ENCODE measurements around the gene NTM. TPM values are rescaled to one million over a fixed set of nuclear protein-coding genes. Genes with fewer than 3 reads are reported as not detected.

Gene NTM
- total and polyA plus RNA-seq, 9 donors: 8.5 to 37.1 (median 22.6) TPM

GRCh38 chr11:131430473-131431208 is 60.2 kb downstream of the NTM start:
- 0% methylated on average over 1 of the region's 11 CpGs for WGBS (ENCODE audit: insufficient coverage)
- H3K4me3 ChIP-seq (ENCODE audit: low read length): no peak overlapping the region
- no peaks in the 10 kb centered on the region for H3K36me3 ChIP-seq (ENCODE audit: control insufficient read depth, insufficient read depth, low read length)
- no peaks in the 10 kb centered on the region for H3K9me3 ChIP-seq (replicated peaks; ENCODE audit: control insufficient read depth, low read depth, low read length)
- H3K27me3 ChIP-seq (ENCODE audit: control insufficient read depth, insufficient read depth, low read length): no peaks in the 10 kb centered on the region
- DNase-seq: peak; percentile 15
- no peak overlapping the region for H3K27ac ChIP-seq (ENCODE audit: low read length)
- H3K4me1 ChIP-seq (ENCODE audit: control insufficient read depth, insufficient read depth, low read length): no peaks in the 10 kb centered on the region

DNA sequence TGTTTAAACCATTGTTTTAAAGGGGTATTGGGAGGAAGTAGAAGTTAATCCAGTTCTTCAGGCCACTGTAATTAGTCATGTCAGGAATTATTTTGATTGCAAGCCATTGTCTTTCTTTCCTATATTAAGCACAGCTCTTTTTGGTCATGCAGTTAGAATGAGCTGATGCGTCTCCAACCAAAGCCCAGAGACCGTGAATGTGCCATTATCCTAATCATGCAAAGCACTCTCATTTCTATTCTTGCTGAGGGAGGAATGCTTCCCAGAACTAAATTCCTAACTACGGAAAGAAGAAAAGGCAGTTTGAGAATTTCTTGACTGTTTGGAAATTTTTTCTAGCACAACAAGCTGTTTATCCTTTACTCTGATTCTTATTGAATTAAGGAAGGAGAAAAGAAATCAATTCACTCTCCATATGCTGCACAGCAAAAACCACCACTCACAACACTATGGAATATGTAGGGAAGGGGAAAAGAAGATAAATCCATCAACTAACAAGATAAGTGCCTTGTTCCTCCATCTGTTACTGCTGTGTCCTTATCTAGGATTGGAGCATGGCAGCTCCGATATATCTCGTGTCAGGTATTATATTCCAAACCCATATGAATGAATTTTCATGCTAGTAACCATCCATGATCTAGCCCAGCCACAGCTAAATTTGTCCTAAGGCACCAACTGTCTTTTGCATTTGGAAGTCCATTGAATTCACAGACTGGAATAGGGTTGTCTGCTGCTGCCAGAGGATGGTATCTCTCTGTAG is 70.8 kb downstream of the NTM start:
- Histone ChIP-seq H3K27ac (ENCODE audit: low read length) (no peak overlapping the region), H3K27me3 (ENCODE audit: control insufficient read depth, insufficient read depth, low read length) (no peaks in the 10 kb centered on the region), H3K4me1 (ENCODE audit: control insufficient read depth, insufficient read depth, low read length) (no peaks in the 10 kb centered on the region), H3K9me3 (replicated peaks; ENCODE audit: control insufficient read depth, low read depth, low read length) (peaks cover 7% of the 10 kb centered on the region), H3K36me3 (ENCODE audit: control insufficient read depth, insufficient read depth, low read length) (no peaks in the 10 kb centered on the region), H3K4me3 (ENCODE audit: low read length) (no peak overlapping the region)
- 88% methylated on average over 2 of the region's 5 CpGs for WGBS (ENCODE audit: insufficient coverage)
- no peak for DNase-seq

- peak; percentile 82 for DNase-seq
- Histone ChIP-seq H3K4me1 (ENCODE audit: control insufficient read depth, insufficient read depth, low read length) (no peaks in the 10 kb centered on the region), H3K27me3 (ENCODE audit: control insufficient read depth, insufficient read depth, low read length) (no peaks in the 10 kb centered on the region), H3K36me3 (ENCODE audit: control insufficient read depth, insufficient read depth, low read length) (no peaks in the 10 kb centered on the region), H3K27ac (ENCODE audit: low read length) (no peak overlapping the region), H3K9me3 (replicated peaks; ENCODE audit: control insufficient read depth, low read depth, low read length) (no peaks in the 10 kb centered on the region), H3K4me3 (ENCODE audit: low read length) (no peak overlapping the region)
- no CpG with 5 or more reads among the region's 5 CpGs for WGBS (ENCODE audit: insufficient coverage)
Measured at GRCh38 chr11:131446590-131447275, 76.3 kb downstream of the NTM start.

- no peaks in the 10 kb centered on the region for H3K27me3 ChIP-seq (ENCODE audit: control insufficient read depth, insufficient read depth, low read length)
- no peaks in the 10 kb centered on the region for H3K36me3 ChIP-seq (ENCODE audit: control insufficient read depth, insufficient read depth, low read length)
- no peak overlapping the region for H3K4me3 ChIP-seq (ENCODE audit: low read length)
- no peak for DNase-seq
- 89% methylated on average over 3 of the region's 10 CpGs for WGBS (ENCODE audit: insufficient coverage)
- H3K27ac ChIP-seq (ENCODE audit: low read length): no peak overlapping the region
- no peaks in the 10 kb centered on the region for H3K9me3 ChIP-seq (replicated peaks; ENCODE audit: control insufficient read depth, low read depth, low read length)
- H3K4me1 ChIP-seq (ENCODE audit: control insufficient read depth, insufficient read depth, low read length): no peaks in the 10 kb centered on the region
Measured at GRCh38 chr11:131447277-131447815, 76.9 kb downstream of the NTM start.

DNA sequence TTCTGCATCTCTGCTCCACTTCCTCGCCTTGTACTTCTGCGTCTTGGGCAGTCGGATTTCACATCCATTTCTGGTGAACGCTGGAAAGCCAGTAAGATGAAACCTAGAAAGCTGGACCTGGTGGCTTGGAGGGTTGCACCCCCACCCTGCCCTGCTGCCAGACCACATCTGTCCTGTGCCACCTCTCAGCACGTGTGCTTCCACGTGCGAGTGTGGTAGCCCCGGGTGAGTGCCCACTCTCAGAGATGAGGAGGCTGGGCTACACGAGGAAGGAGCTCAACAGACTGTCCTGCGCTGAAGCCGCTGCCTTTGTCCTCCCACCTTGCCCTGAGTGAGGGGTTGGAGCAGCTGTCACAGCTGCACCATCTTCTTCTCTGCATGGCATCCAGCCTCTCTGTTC is 77.5 kb downstream of the NTM start:
- no peaks in the 10 kb centered on the region for H3K27me3 ChIP-seq (ENCODE audit: control insufficient read depth, insufficient read depth, low read length)

GRCh38 chr11:131449036-131450019 is 78.9 kb downstream of the NTM start:
- Histone ChIP-seq H3K27me3 (ENCODE audit: control insufficient read depth, insufficient read depth, low read length) (peaks cover 2% of the 10 kb centered on the region), H3K9me3 (replicated peaks; ENCODE audit: control insufficient read depth, low read depth, low read length) (no peaks in the 10 kb centered on the region), H3K36me3 (ENCODE audit: control insufficient read depth, insufficient read depth, low read length) (no peaks in the 10 kb centered on the region), H3K4me1 (ENCODE audit: control insufficient read depth, insufficient read depth, low read length) (no peaks in the 10 kb centered on the region), H3K4me3 (ENCODE audit: low read length) (no peak overlapping the region), H3K27ac (ENCODE audit: low read length) (no peak overlapping the region)
- no peak for DNase-seq
- 76% methylated on average over 11 of the region's 17 CpGs for WGBS (ENCODE audit: insufficient coverage)

More for the DNA sequence above, 77.5 kb downstream of the NTM start:
- H3K36me3 ChIP-seq (ENCODE audit: control insufficient read depth, insufficient read depth, low read length): no peaks in the 10 kb centered on the region
- H3K4me3 ChIP-seq (ENCODE audit: low read length): no peak overlapping the region
- no peak for DNase-seq
- H3K27ac ChIP-seq (ENCODE audit: low read length): no peak overlapping the region
- no peaks in the 10 kb centered on the region for H3K9me3 ChIP-seq (replicated peaks; ENCODE audit: control insufficient read depth, low read depth, low read length)
- H3K4me1 ChIP-seq (ENCODE audit: control insufficient read depth, insufficient read depth, low read length): no peaks in the 10 kb centered on the region
- 75% methylated on average over 5 of the region's 11 CpGs for WGBS (ENCODE audit: insufficient coverage)

GRCh38 chr11:131454490-131454889 is 84.1 kb downstream of the NTM start:
- Histone ChIP-seq H3K36me3 (ENCODE audit: control insufficient read depth, insufficient read depth, low read length) (no peaks in the 10 kb centered on the region), H3K4me3 (ENCODE audit: low read length) (no peak overlapping the region), H3K27ac (ENCODE audit: low read length) (no peak overlapping the region), H3K9me3 (replicated peaks; ENCODE audit: control insufficient read depth, low read depth, low read length) (no peaks in the 10 kb centered on the region), H3K4me1 (ENCODE audit: control insufficient read depth, insufficient read depth, low read length) (no peaks in the 10 kb centered on the region), H3K27me3 (ENCODE audit: control insufficient read depth, insufficient read depth, low read length) (peaks cover 4% of the 10 kb centered on the region)
- no peak for DNase-seq
- WGBS (ENCODE audit: insufficient coverage): no CpG with 5 or more reads among the region's 5 CpGs

- 78% methylated on average over 9 of the region's 9 CpGs for WGBS (ENCODE audit: insufficient coverage)
- Histone ChIP-seq H3K36me3 (ENCODE audit: control insufficient read depth, insufficient read depth, low read length) (no peaks in the 10 kb centered on the region), H3K4me3 (ENCODE audit: low read length) (no peak overlapping the region), H3K9me3 (replicated peaks; ENCODE audit: control insufficient read depth, low read depth, low read length) (no peaks in the 10 kb centered on the region), H3K4me1 (ENCODE audit: control insufficient read depth, insufficient read depth, low read length) (no peaks in the 10 kb centered on the region), H3K27me3 (ENCODE audit: control insufficient read depth, insufficient read depth, low read length) (peaks cover 4% of the 10 kb centered on the region), H3K27ac (ENCODE audit: low read length) (no peak overlapping the region)
- DNase-seq: no peak
Measured at GRCh38 chr11:131454989-131455388, 84.6 kb downstream of the NTM start.

DNA sequence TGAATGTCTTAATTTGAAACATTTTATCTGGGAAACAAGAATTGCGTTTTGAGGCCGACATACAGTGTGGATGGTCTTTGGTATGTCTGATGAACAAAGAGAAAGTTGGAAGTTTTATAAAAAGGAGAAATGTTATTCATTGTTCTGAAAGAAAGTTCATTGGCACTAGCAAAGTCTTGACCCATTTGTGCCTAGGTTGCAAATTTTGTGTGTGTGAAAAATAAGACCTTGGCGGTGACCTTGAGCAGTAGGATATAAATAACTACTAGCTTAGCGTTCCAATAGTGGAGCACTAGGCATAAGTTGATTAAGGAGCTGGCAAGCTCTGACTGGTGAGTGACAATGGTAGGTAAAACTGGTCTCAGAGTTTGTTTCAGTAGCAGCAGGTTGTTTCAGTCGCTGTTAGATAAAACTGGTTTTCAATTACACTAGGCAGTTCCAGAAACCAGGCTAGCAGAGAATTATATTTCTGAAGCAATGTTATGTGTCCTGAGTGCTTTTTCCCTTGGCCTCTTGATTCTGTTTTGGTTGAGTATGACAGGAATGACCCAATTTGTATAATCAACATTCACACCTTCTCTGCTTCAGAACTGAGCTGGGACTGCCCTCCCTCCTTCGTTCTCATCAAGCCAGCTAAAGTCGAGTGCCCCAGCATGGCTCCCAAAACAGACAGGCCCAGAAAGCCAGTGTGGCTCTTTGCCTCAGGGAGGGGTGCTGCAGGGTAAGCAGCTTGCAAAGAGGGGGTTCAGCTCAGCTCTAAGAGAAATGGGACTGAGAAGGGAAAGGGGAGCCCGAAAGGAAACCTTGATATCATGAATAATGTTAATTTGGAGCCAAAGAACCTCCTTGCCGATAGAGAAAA is 85.7 kb downstream of the NTM start:
- H3K27ac ChIP-seq (ENCODE audit: low read length): no peak overlapping the region
- no peaks in the 10 kb centered on the region for H3K9me3 ChIP-seq (replicated peaks; ENCODE audit: control insufficient read depth, low read depth, low read length)
- H3K4me3 ChIP-seq (ENCODE audit: low read length): no peak overlapping the region
- DNase-seq: no peak
- peaks cover 4% of the 10 kb centered on the region for H3K27me3 ChIP-seq (ENCODE audit: control insufficient read depth, insufficient read depth, low read length)
- no peaks in the 10 kb centered on the region for H3K4me1 ChIP-seq (ENCODE audit: control insufficient read depth, insufficient read depth, low read length)
- H3K36me3 ChIP-seq (ENCODE audit: control insufficient read depth, insufficient read depth, low read length): no peaks in the 10 kb centered on the region
- 87% methylated on average over 7 of the region's 9 CpGs for WGBS (ENCODE audit: insufficient coverage)

Measured in muscle of leg (tissue), 11 donors.